Skeletal muscle satellite cell (primary cell): Measurements from ENCODE around the gene POLR1H.

ENCODE experiments used
- H3K27me3 ChIP-seq: 2 replicates; pipeline ENCODE4 v1.7.0; 2013; ENCODE audit warnings: low read length; ENCODE audit not compliant: control insufficient read depth, insufficient read depth
- H3K36me3 ChIP-seq: 2 replicates; pipeline ENCODE4 v1.7.0; 2013; ENCODE audit warnings: mild to moderate bottlenecking, control low read depth, low read length; ENCODE audit not compliant: insufficient read depth
- H3K4me1 ChIP-seq: 2 replicates; pipeline ENCODE4 v1.7.0; 2013; ENCODE audit warnings: low read length; ENCODE audit not compliant: control insufficient read depth, insufficient read depth
- H3K4me2 ChIP-seq: 2 replicates; pipeline ENCODE4 v1.7.0; 2013; ENCODE audit warnings: mild to moderate bottlenecking, low read length
- H3K4me3 ChIP-seq: 2 replicates; pipeline ENCODE4 v1.7.0; 2013; ENCODE audit warnings: low read length
- H3K9ac ChIP-seq: 2 replicates; pipeline ENCODE4 v1.7.0; 2013; ENCODE audit warnings: mild to moderate bottlenecking, low read depth, low read length, moderate library complexity
- H3K9me3 ChIP-seq: replicated peaks from 2 replicates; pipeline ENCODE4 v1.7.0; 2013; ENCODE audit warnings: mild to moderate bottlenecking, control low read depth, low read length

Gene POLR1H

DNA sequence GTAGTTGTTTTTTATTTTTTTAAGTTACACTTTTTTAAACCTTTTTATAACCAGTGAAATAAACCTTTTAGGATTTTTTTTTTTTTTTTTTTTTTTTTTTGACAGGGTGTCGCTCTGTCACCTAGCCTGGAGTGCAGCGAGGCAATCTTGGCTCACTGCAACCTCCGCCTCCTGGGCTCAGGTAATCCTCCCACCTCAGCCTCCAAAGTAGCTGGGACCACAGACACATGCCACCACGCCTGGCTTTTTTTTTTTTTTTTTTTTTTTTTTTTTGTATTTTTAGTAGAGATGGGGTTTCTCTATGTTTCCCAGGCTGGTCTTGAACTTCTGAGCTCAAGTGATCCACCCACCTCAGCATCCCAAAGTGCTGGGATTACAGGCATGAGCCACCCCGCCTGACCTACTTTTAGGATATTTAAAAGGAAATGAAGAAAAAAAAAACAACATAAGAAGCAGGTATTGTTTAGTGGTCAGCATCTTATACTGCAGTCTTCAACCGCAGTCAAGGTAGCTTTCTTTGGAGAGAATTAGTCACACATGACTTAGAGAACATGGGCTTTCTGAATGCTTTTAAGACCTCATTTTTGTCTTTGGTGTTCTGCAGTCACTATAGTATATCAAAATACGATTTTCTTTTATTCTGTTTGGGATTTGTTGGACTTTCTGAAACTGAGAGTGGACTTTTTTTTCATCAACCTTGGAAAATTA, 1.6 kb downstream of the POLR1H start:
- peaks cover 23% of the 10 kb centered on the region for H3K4me1 ChIP-seq
- H3K36me3 ChIP-seq = peaks cover 9% of the 10 kb centered on the region
- peak overlapping the region; percentile 93 for H3K4me2 ChIP-seq
- peak overlapping the region; percentile 97 for H3K9ac ChIP-seq
- H3K9me3 ChIP-seq = no peaks in the 10 kb centered on the region
- H3K27me3 ChIP-seq = no peaks in the 10 kb centered on the region
- H3K4me3 ChIP-seq = peak overlapping the region; percentile 92

DNA sequence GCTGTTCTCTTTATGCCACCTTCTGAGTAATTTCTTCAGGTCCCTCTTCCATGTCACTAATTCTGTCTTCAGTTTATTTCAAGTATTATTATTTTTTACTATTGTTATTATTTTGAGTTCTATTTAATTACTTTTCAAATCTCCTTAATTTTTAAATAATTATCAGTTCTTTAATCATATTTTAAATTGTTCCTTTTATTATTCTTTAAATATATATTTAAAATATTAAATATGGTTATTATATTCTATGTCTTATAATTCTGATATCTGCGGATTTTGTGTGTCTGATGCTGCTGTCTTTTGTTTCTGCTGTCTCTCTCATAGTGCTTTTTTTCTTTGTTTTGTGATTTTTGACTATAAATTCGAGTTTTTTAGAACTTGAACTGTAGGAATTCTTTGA, 2.2 kb downstream of the POLR1H start:
- Histone ChIP-seq H3K9me3 (no peaks in the 10 kb centered on the region), H3K27me3 (no peaks in the 10 kb centered on the region), H3K4me1 (peaks cover 28% of the 10 kb centered on the region), H3K4me2 (no peak overlapping the region), H3K9ac (no peak overlapping the region), H3K36me3 (peaks cover 9% of the 10 kb centered on the region), H3K4me3 (no peak overlapping the region)

DNA sequence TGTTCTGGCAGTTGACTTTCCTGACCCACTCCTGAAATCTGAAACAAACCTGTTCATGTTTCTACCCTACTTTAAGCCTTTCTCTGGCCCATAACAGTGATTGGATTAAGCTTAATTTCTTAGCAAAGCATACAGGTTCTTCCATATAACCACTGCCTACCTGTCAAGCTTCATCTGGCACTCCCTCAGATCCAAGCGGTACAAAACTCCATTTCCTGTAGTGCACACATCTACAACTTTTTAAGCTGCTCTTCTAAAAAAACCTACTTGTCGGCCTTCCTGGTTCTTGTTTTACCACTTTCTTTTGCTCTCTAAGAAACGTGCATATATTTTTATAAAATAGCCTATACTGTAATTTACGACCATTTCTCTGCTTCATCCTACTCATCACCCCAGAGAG, 5.0 kb downstream of the POLR1H start:
- Histone ChIP-seq H3K36me3 (peaks cover 23% of the 10 kb centered on the region), H3K4me1 (peaks cover 22% of the 10 kb centered on the region), H3K4me2 (peak overlapping the region; percentile 89), H3K27me3 (no peaks in the 10 kb centered on the region), H3K9me3 (no peaks in the 10 kb centered on the region), H3K4me3 (peak overlapping the region; percentile 75), H3K9ac (peak overlapping the region; percentile 75)

DNA sequence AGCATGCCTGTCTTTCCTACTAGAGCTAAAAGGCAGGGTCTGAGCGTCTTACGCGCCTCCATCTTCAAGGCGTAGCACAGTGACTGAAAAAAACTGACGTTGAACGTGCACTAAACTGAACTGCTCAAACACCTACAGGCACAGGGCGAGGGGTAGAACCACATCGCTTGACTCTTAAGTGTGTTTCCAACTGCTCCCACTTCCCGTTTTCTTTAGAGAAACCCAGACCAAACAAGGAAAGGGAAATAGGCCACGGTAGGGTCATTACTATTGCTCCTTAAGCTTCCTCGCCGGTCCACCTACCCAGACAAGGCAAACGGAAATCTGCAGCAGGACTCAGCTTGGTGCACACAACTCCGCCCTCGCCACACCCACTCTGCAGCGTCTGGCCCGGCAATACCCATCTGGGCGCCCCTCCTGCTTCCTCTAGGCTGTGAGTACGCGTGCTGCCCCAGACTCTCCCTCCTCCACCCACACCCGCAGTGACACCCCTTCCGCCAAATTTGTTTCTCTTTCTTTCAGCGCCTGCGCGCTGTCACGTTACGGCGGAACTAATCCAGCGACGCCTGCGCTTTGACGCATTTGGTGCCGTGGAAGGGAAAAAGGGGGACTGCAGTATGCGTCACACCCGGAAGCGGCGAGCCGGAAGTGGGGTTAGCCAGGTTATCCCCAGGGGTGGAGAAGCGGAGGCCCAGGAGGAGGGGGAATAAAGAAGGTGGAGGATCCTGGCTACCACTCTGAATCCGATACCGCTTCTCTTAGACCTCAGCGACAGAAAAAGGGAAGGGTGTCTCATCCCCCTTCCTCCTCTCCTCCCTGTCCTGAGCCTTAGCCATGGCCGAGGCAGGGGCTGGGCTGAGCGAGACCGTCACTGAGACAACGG, 5.8 kb downstream of the POLR1H start, which contains the start of gene PPP1R11:
TSS of gene PPP1R11 (plus strand) at position 622 of the 883 bp plus-strand sequence. CDS start at position 835, 213 bp downstream.
- Histone ChIP-seq H3K9ac (peak within 1 kb of the TSS; percentile 86), H3K27me3 (peaks cover 5% of the 10 kb centered on the region), H3K4me2 (peak within 1 kb of the TSS; percentile 89), H3K36me3 (peaks cover 23% of the 10 kb centered on the region), H3K9me3 (no peaks in the 10 kb centered on the region), H3K4me3 (peak within 1 kb of the TSS; percentile 75), H3K4me1 (peaks cover 22% of the 10 kb centered on the region)

DNA sequence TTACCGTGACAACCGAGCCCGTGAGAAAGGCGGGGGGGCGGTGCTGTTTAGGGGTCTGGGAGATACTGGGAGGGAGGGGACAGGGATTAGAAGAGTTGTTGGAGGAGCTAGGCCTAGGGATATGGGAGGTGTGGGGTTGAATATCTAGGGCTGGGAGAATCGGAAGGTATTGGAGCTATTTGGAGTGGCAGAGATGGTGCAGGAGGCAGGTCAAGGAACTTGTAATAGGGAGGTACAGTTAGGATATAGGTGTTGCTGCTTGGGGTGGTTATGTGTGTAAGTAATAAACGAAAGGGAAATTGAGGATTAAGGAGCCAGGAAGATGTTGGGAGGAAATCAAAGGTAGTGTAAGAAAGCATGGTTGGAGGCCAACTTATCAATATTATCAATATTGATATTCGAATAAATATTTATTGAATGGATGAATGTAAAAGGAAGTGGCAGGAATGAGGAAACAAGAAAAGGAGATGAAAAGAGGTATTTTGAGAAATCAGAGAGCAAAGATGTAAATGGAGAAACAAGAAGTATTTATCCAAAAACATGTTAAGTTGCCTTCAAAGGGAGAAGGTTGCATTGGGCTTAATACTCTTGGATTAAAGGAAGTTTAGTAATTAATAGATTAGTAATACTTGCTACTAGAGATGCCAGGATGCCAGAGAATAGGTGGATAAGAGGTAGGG, 6.5 kb downstream of the POLR1H start:
- H3K4me2 ChIP-seq = peak overlapping the region; percentile 80
- peaks cover 13% of the 10 kb centered on the region for H3K27me3 ChIP-seq
- H3K4me3 ChIP-seq = peak overlapping the region; percentile 75
- H3K36me3 ChIP-seq = peaks cover 23% of the 10 kb centered on the region
- H3K9me3 ChIP-seq = no peaks in the 10 kb centered on the region
- H3K9ac ChIP-seq = peak overlapping the region; percentile 86
- H3K4me1 ChIP-seq = peaks cover 17% of the 10 kb centered on the region

DNA sequence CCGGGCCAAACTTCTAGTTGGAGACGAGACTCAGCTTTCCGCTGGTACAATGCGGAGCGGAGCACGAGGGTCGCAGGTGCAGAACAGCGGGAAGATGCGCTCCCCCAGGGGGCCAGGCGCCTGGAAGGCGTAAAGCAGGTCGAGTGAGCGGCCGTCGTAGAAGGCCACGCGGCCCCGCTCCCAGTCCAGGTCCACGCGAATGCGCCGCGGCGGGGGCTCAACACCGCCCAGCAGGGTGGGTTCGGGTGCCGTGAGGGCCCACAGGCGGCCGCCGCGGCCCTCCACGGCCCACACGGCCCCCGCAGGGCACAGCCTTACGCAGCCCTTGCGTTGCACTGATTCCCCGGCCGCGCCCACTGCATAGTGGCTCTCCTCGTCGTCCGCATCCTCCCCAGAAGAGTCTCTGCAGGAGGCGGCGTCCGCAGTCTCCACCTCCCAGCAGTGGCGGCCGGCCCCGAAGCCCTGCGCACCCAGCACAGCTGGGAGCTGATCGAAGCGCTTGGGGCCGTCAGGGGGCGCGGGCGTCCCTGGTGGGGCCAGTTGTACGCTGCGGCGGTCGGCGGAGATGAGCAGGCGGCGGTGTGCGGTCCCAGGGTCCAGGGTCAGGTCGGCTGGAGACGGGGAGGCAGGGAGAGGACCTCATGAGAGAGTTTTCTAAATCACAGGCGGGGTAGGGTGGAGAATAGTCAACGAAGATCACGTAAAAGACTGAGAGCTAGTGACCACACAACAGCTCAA, 10.2 kb downstream of the POLR1H start:
- no peak overlapping the region for H3K4me3 ChIP-seq
- peaks cover 50% of the 10 kb centered on the region for H3K27me3 ChIP-seq
- H3K4me1 ChIP-seq = peaks cover 18% of the 10 kb centered on the region
- no peak overlapping the region for H3K9ac ChIP-seq
- no peak overlapping the region for H3K4me2 ChIP-seq
- no peaks in the 10 kb centered on the region for H3K9me3 ChIP-seq
- peaks cover 14% of the 10 kb centered on the region for H3K36me3 ChIP-seq

DNA sequence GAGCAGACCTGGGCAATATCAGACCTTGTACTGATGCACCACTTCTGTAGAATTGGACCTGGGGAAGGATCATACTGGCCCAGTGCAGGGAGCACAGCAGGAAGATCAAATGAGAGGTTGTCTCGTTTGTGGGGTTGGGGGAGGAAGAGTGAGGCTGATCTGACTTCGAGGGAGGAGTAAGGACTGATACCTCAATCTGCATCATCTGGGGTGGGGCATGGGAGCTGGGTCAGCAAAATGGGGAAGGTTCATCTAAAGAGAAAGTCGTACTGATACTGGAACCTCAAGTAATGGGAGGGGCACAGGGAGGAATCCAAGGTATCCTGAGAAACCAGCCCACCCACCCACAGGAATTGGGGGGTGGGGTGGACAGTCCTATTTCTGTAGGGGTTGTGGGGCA, 10.8 kb downstream of the POLR1H start:
- H3K36me3 ChIP-seq = peaks cover 14% of the 10 kb centered on the region
- peaks cover 16% of the 10 kb centered on the region for H3K4me1 ChIP-seq
- no peak overlapping the region for H3K4me3 ChIP-seq
- H3K4me2 ChIP-seq = no peak overlapping the region
- peaks cover 56% of the 10 kb centered on the region for H3K27me3 ChIP-seq
- H3K9me3 ChIP-seq = no peaks in the 10 kb centered on the region
- no peak overlapping the region for H3K9ac ChIP-seq

DNA sequence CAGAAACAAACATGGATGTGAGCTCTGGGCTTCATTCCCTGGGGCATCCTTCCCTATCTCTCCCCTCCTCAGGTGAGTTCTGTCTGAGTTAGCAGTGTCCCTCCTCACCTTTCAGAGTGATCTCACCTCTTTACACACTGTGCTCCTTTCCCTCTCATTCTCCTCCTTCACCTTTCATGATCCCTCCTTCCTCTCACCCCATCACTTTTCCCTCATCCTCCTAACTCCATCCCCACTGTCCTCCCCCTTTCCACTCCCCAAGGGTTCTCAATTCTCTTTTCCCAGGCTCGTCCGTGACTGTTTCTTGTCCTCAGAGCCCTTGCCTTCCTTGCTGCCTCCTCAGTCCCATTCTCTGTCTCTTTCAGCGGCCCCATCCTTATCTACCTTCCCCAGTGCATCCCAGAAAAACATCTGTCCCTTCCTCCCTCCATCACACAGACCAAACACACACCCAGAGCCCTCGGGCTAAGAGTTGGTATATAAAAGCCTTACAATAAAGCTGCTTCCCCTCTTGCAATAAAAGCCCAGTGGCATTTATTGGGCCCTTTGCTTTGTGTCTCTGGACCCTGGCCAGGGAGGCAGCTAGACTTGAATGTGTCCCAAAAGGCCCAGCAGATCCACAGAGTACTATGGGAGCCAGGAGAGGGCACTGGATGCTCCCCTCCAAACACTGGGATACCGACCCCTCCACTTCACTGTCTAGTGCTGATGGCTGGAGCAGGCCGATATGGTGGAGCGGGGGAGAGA, 12.6 kb downstream of the POLR1H start:
- H3K4me3 ChIP-seq = no peak overlapping the region
- peaks cover 74% of the 10 kb centered on the region for H3K27me3 ChIP-seq

DNA sequence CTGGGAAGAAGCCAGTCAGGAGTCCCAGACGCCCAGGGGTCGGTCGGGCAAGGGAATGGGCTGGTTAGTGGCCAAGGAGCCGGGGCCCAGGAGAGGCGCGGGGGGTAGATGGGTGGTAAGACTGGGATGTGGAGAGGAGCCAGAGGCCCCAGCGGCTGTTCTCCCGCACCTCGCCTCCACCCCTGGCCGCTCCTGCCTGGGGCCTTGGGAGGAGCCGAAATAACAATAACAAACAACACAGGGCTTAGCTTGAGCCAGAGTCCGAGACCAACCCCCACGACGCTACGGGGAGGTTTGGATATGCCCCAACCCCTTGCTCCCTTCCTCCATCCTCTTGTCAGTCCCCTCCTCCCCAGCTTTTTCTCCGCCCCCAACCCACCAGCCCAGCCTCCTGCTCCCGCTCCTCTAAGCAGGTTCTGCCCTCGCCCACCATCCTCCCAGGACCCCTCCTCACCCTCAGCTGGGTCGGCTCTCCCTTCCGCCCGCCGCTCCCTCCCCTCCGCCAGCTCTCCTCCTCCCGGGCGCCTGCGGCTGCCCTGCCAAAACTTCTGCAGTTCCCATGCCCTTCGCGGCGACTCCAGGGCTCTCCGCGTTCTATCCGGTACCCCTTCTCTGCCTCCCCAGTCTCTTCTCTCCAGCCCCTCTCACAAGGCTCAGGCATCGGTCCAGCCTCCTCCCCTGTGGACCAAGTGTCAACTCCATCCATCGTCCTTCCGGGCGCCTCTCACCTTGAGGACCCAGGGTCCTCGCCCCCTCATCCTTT, 13.4 kb downstream of the POLR1H start:
- no peak overlapping the region for H3K9ac ChIP-seq
- H3K4me3 ChIP-seq = no peak overlapping the region
- H3K36me3 ChIP-seq = peaks cover 10% of the 10 kb centered on the region
- no peaks in the 10 kb centered on the region for H3K9me3 ChIP-seq
- H3K27me3 ChIP-seq = peaks cover 82% of the 10 kb centered on the region
- peak overlapping the region; percentile 56 for H3K4me2 ChIP-seq
- H3K4me1 ChIP-seq = peaks cover 10% of the 10 kb centered on the region

More for the DNA sequence above, 12.6 kb downstream of the POLR1H start:
- H3K9me3 ChIP-seq = no peaks in the 10 kb centered on the region
- H3K4me2 ChIP-seq = no peak overlapping the region
- H3K36me3 ChIP-seq = peaks cover 14% of the 10 kb centered on the region
- H3K4me1 ChIP-seq = peaks cover 10% of the 10 kb centered on the region
- H3K9ac ChIP-seq = no peak overlapping the region
